Measurements from ENCODE around the gene RELN.

RELN gene

DNA sequence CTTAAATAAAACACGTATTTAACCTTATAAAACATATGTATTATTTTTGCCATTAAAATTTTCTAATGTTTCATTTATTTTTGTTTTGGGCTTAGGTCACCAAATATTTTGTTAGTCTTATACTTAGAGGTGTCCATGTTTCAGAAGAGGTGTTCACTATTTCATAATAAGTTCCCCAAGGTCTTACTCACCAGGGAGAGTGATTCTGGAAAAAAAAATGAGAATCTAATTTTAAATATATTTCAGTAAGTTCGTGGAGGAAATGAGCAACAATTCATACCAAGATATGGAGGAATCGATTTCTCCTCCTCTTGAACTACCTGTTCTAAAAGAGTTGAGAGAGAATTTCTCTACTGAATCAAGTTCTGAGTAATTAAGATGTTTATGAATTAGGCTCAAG is 271.9 kb downstream of the RELN start:
- H4K20me1 ChIP-seq (ENCODE audit: insufficient read depth, low read length), result no peaks in the 10 kb centered on the region
- H3F3A ChIP-seq (ENCODE audit: insufficient read depth, low read length), result no peaks in the 10 kb centered on the region
- no peaks in the 10 kb centered on the region for H3K4me1 ChIP-seq (ENCODE audit: insufficient read depth, low read length, severe bottlenecking)
- TF ChIP-seq EZH2 (IDR thresholded peaks at IDR 0.05; ENCODE audit: borderline replicate concordance, low read length), result no peak
- TF ChIP-seq, protein P1, sequence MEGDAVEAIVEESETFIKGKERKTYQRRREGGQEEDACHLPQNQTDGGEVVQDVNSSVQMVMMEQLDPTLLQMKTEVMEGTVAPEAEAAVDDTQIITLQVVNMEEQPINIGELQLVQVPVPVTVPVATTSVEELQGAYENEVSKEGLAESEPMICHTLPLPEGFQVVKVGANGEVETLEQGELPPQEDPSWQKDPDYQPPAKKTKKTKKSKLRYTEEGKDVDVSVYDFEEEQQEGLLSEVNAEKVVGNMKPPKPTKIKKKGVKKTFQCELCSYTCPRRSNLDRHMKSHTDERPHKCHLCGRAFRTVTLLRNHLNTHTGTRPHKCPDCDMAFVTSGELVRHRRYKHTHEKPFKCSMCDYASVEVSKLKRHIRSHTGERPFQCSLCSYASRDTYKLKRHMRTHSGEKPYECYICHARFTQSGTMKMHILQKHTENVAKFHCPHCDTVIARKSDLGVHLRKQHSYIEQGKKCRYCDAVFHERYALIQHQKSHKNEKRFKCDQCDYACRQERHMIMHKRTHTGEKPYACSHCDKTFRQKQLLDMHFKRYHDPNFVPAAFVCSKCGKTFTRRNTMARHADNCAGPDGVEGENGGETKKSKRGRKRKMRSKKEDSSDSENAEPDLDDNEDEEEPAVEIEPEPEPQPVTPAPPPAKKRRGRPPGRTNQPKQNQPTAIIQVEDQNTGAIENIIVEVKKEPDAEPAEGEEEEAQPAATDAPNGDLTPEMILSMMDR (IDR thresholded peaks at IDR 0.05; ENCODE audit: low read length), result no peak
- H3K9me2 ChIP-seq (ENCODE audit: low read depth, low read length), result no peaks in the 10 kb centered on the region
- no peak overlapping the region for H2AFZ ChIP-seq (ENCODE audit: low read length)
- H3K27ac ChIP-seq (ENCODE audit: low read depth, low read length, poor library complexity, severe bottlenecking), result no peak overlapping the region
- no peaks in the 10 kb centered on the region for H3K9me3 ChIP-seq (ENCODE audit: low read length)
- no peak overlapping the region for H3K4me2 ChIP-seq (ENCODE audit: low read length)
- no peak overlapping the region for H3K9ac ChIP-seq (ENCODE audit: low read length)
- H3K4me3 ChIP-seq (ENCODE audit: low read depth, low read length, poor library complexity, severe bottlenecking), result no peak overlapping the region
- H3K79me2 ChIP-seq (ENCODE audit: insufficient read depth, low read length), result no peaks in the 10 kb centered on the region
- no peaks in the 10 kb centered on the region for H3K36me3 ChIP-seq (ENCODE audit: insufficient read depth, low read length)
- no peaks in the 10 kb centered on the region for H3K27me3 ChIP-seq (ENCODE audit: insufficient read depth, low read length)

DNA sequence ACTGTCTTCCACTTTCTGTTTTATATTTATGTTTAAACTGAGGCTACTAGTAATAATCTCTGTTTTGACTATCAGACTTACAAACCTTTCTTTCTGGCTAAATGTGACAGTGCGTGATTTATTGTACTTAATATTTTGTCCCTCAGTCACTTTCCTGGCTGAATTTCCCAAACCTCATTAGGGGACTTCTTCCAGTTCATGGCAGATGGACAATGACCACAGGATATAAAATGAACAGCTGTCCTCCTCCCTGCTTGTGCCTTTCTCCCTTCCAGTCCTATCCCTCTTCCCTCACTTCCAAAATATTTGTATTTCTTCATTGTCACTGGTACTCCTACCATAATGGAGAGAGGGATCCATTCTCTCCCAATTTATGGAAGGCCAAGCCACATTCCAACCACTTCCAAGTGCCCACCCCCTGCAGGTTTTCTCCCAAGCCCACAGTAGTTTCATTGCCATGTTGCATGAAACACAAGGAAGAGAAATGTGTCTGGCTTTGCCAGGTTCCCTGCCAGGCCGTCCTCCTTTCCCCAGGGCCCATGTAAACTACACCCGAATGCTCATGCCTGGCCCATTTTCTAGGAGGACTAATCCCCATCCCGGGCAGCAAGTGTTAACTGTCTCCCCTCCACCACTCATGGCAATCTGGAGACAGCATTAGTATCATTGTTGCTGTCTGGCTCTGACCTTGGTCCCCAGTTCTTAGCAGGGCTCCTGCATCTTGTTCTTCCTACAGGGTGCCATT is 273.9 kb downstream of the RELN start:
- Histone ChIP-seq H3K9ac (ENCODE audit: low read length) (no peak overlapping the region), H3K4me1 (ENCODE audit: insufficient read depth, low read length, severe bottlenecking) (no peaks in the 10 kb centered on the region), H3K79me2 (ENCODE audit: insufficient read depth, low read length) (no peaks in the 10 kb centered on the region), H3K4me2 (ENCODE audit: low read length) (no peak overlapping the region), H3K36me3 (ENCODE audit: insufficient read depth, low read length) (no peaks in the 10 kb centered on the region), H3K27ac (ENCODE audit: low read depth, low read length, poor library complexity, severe bottlenecking) (no peak overlapping the region), H3K9me2 (ENCODE audit: low read depth, low read length) (no peaks in the 10 kb centered on the region), H3K4me3 (ENCODE audit: low read depth, low read length, poor library complexity, severe bottlenecking) (no peak overlapping the region), H2AFZ (ENCODE audit: low read length) (no peak overlapping the region), H3K9me3 (ENCODE audit: low read length) (no peaks in the 10 kb centered on the region), H3F3A (ENCODE audit: insufficient read depth, low read length) (no peaks in the 10 kb centered on the region), H4K20me1 (ENCODE audit: insufficient read depth, low read length) (no peaks in the 10 kb centered on the region), H3K27me3 (ENCODE audit: insufficient read depth, low read length) (no peaks in the 10 kb centered on the region)
- TF ChIP-seq, protein P1 (IDR thresholded peaks at IDR 0.05; ENCODE audit: low read length), result no peak
- no peak for TF ChIP-seq EZH2 (IDR thresholded peaks at IDR 0.05; ENCODE audit: borderline replicate concordance, low read length)

DNA sequence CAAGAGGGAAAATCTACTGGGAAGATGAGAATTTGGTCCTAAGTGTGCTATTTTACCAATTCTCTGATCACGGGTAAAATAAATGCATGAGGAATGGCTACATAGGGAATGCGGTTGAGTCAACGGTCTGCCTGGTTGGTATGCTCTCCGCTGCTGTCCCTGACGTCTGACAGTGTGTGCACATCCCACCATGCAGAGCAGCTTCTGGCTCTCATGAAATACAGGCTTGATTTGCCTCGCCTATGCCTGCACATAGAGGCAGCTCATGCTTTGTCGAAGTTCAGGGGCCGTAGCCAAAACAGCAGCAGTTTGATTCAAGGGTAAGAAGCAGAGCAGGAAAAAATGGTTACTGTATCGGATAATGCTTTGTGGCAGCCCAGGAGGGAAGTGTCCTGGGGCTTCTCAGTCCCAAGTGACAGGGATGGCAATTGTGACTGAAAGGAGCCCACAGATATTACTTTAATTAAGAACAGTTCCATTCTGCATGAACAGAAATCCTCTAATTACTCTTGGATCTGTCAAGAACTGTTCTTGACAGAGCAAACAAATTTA is 275.0 kb downstream of the RELN start:
- Histone ChIP-seq H3K9me3 (ENCODE audit: low read length) (no peaks in the 10 kb centered on the region), H3K9me2 (ENCODE audit: low read depth, low read length) (no peaks in the 10 kb centered on the region), H3K27me3 (ENCODE audit: insufficient read depth, low read length) (no peaks in the 10 kb centered on the region), H3F3A (ENCODE audit: insufficient read depth, low read length) (no peaks in the 10 kb centered on the region), H3K4me3 (ENCODE audit: low read depth, low read length, poor library complexity, severe bottlenecking) (no peak overlapping the region), H3K79me2 (ENCODE audit: insufficient read depth, low read length) (no peaks in the 10 kb centered on the region), H2AFZ (ENCODE audit: low read length) (no peak overlapping the region), H3K9ac (ENCODE audit: low read length) (no peak overlapping the region), H4K20me1 (ENCODE audit: insufficient read depth, low read length) (no peaks in the 10 kb centered on the region), H3K4me1 (ENCODE audit: insufficient read depth, low read length, severe bottlenecking) (no peaks in the 10 kb centered on the region), H3K27ac (ENCODE audit: low read depth, low read length, poor library complexity, severe bottlenecking) (no peak overlapping the region), H3K4me2 (ENCODE audit: low read length) (no peak overlapping the region), H3K36me3 (ENCODE audit: insufficient read depth, low read length) (no peaks in the 10 kb centered on the region)
- TF ChIP-seq, protein P1 (IDR thresholded peaks at IDR 0.05; ENCODE audit: low read length), result no peak
- TF ChIP-seq EZH2 (IDR thresholded peaks at IDR 0.05; ENCODE audit: borderline replicate concordance, low read length), result no peak

All from OCI-LY1 (cell line).